ENCODE results near the gene NRXN3. TPM values are rescaled to one million over a fixed set of nuclear protein-coding genes. Genes with fewer than 3 reads are reported as not detected.

The NRXN3 gene
- total RNA-seq, 1 donor from 2014 or later: 19.8 TPM

GRCh38 chr14:78130356-78130755 is 39.8 kb upstream of the NRXN3 start:
- DNase-seq (ENCODE audit: extremely low spot score, unreplicated experiment): no peak
- H3K36me3 Mint-ChIP-seq: no peaks in the 10 kb centered on the region
- no peak for TF ChIP-seq CTCF (conservative IDR thresholded peaks at IDR 0.05)
- H3K9me3 Mint-ChIP-seq: no peaks in the 10 kb centered on the region
- peaks cover 3% of the 10 kb centered on the region for H3K27me3 Mint-ChIP-seq
- no peaks in the 10 kb centered on the region for H3K4me1 Mint-ChIP-seq (ENCODE audit: unreplicated experiment)
- H3K4me3 Mint-ChIP-seq: no peak overlapping the region
- H3K27ac Mint-ChIP-seq: no peak overlapping the region

GRCh38 chr14:78131201-78131600 is 39.0 kb upstream of the NRXN3 start:
- no peaks in the 10 kb centered on the region for H3K4me1 Mint-ChIP-seq (ENCODE audit: unreplicated experiment)
- no peak overlapping the region for H3K27ac Mint-ChIP-seq
- no peaks in the 10 kb centered on the region for H3K36me3 Mint-ChIP-seq
- no peak for DNase-seq (ENCODE audit: extremely low spot score, unreplicated experiment)
- no peak overlapping the region for H3K4me3 Mint-ChIP-seq
- TF ChIP-seq CTCF (conservative IDR thresholded peaks at IDR 0.05): no peak
- no peaks in the 10 kb centered on the region for H3K9me3 Mint-ChIP-seq
- peaks cover 6% of the 10 kb centered on the region for H3K27me3 Mint-ChIP-seq

- Mint-ChIP-seq H3K27ac (no peak overlapping the region), H3K4me3 (no peak overlapping the region), H3K4me1 (ENCODE audit: unreplicated experiment) (no peaks in the 10 kb centered on the region), H3K36me3 (no peaks in the 10 kb centered on the region), H3K9me3 (no peaks in the 10 kb centered on the region), H3K27me3 (peaks cover 6% of the 10 kb centered on the region)
- TF ChIP-seq CTCF (conservative IDR thresholded peaks at IDR 0.05): no peak
- DNase-seq (ENCODE audit: extremely low spot score, unreplicated experiment): no peak
Observed at GRCh38 chr14:78131616-78132015, 38.6 kb upstream of the NRXN3 start.

GRCh38 chr14:78135450-78135891 is 34.7 kb upstream of the NRXN3 start:
- no peak for DNase-seq (ENCODE audit: extremely low spot score, unreplicated experiment)

GRCh38 chr14:78136695-78137094 is 33.5 kb upstream of the NRXN3 start:
- Mint-ChIP-seq H3K4me3 (no peak overlapping the region), H3K27me3 (peaks cover 6% of the 10 kb centered on the region), H3K36me3 (no peaks in the 10 kb centered on the region), H3K27ac (no peak overlapping the region), H3K9me3 (no peaks in the 10 kb centered on the region), H3K4me1 (ENCODE audit: unreplicated experiment) (no peaks in the 10 kb centered on the region)
- TF ChIP-seq CTCF (conservative IDR thresholded peaks at IDR 0.05): no peak
- no peak for DNase-seq (ENCODE audit: extremely low spot score, unreplicated experiment)

More at GRCh38 chr14:78135450-78135891, 34.7 kb upstream of the NRXN3 start:
- no peak overlapping the region for H3K27ac Mint-ChIP-seq
- no peaks in the 10 kb centered on the region for H3K9me3 Mint-ChIP-seq
- TF ChIP-seq CTCF (conservative IDR thresholded peaks at IDR 0.05): no peak
- H3K4me3 Mint-ChIP-seq: no peak overlapping the region
- no peaks in the 10 kb centered on the region for H3K4me1 Mint-ChIP-seq (ENCODE audit: unreplicated experiment)
- H3K36me3 Mint-ChIP-seq: no peaks in the 10 kb centered on the region
- peaks cover 6% of the 10 kb centered on the region for H3K27me3 Mint-ChIP-seq

GRCh38 chr14:78141590-78141989 is 28.6 kb upstream of the NRXN3 start:
- Mint-ChIP-seq H3K4me1 (ENCODE audit: unreplicated experiment) (no peaks in the 10 kb centered on the region), H3K4me3 (no peak overlapping the region), H3K36me3 (no peaks in the 10 kb centered on the region), H3K27me3 (peaks cover 13% of the 10 kb centered on the region), H3K9me3 (no peaks in the 10 kb centered on the region), H3K27ac (no peak overlapping the region)
- no peak for DNase-seq (ENCODE audit: extremely low spot score, unreplicated experiment)
- no peak for TF ChIP-seq CTCF (conservative IDR thresholded peaks at IDR 0.05)
